ENCODE measurements around the gene DAGLA.
A peak's percentile ranks its signal among the peaks of the same experiment; 100 is the strongest.

The DAGLA gene

GRCh38 chr11:61780581-61781162 lies 100.5 kb downstream of the DAGLA start:
- no peak for DNase-seq (ENCODE audit: low spot score)

GRCh38 chr11:61781585-61781984 lies 101.4 kb downstream of the DAGLA start:
- DNase-seq (ENCODE audit: low spot score) = no peak

GRCh38 chr11:61782299-61782698 lies 102.1 kb downstream of the DAGLA start:
- DNase-seq (ENCODE audit: low spot score) = no peak

- no peak for DNase-seq (ENCODE audit: low spot score)
Measured at GRCh38 chr11:61782841-61783240, 102.7 kb downstream of the DAGLA start.

GRCh38 chr11:61783717-61784505 lies 103.7 kb downstream of the DAGLA start:
- DNase-seq (ENCODE audit: low spot score) = no peak

- no peak for DNase-seq (ENCODE audit: low spot score)
Measured at GRCh38 chr11:61784506-61784805, 104.3 kb downstream of the DAGLA start.

- no peak for DNase-seq (ENCODE audit: low spot score)
Measured at GRCh38 chr11:61785837-61786402, 105.7 kb downstream of the DAGLA start.

GRCh38 chr11:61787928-61788491 lies 107.8 kb downstream of the DAGLA start:
- no peak for DNase-seq (ENCODE audit: low spot score)

GRCh38 chr11:61791737-61792309 lies 111.6 kb downstream of the DAGLA start:
- peak; percentile 78 for DNase-seq (ENCODE audit: low spot score)

- peak; percentile 96 for DNase-seq (ENCODE audit: low spot score)
Measured at GRCh38 chr11:61792310-61793082, 112.3 kb downstream of the DAGLA start, which contains the start of the genes FEN1 and TMEM258. Gene FEN1, plus strand, starts transcription at chr11:61792911. Its CDS starts 2,451 bp downstream, at chr11:61795362. Gene TMEM258, minus strand, starts transcription at chr11:61792599. Its CDS starts 41 bp downstream, at chr11:61792558.

- DNase-seq (ENCODE audit: low spot score) = no peak
Measured at GRCh38 chr11:61793083-61793828, 113.1 kb downstream of the DAGLA start.

GRCh38 chr11:61793829-61794204 lies 113.6 kb downstream of the DAGLA start:
- no peak for DNase-seq (ENCODE audit: low spot score)

- DNase-seq (ENCODE audit: low spot score) = no peak
Measured at GRCh38 chr11:61794579-61794978, 114.4 kb downstream of the DAGLA start.

GRCh38 chr11:61795459-61795858 lies 115.3 kb downstream of the DAGLA start:
- DNase-seq (ENCODE audit: low spot score) = no peak

- no peak for DNase-seq (ENCODE audit: low spot score)
Measured at GRCh38 chr11:61795876-61796526, 115.8 kb downstream of the DAGLA start.
